WI38 (cell line): Measurements from ENCODE around the gene MAP2K6.

Source experiments
- H3K4me3 ChIP-seq: 2 replicates; pipeline ENCODE4 v1.5.1; 2011; ENCODE audit warnings: low read depth, mild to moderate bottlenecking, control low read depth, low read length
- TF ChIP-seq, protein P1 (sequence below): IDR thresholded peaks from 2 replicates; pipeline ENCODE4 v1.5.1; 2012; ENCODE audit warnings: low read depth, mild to moderate bottlenecking, control low read depth, low read length

The MAP2K6 gene

DNA sequence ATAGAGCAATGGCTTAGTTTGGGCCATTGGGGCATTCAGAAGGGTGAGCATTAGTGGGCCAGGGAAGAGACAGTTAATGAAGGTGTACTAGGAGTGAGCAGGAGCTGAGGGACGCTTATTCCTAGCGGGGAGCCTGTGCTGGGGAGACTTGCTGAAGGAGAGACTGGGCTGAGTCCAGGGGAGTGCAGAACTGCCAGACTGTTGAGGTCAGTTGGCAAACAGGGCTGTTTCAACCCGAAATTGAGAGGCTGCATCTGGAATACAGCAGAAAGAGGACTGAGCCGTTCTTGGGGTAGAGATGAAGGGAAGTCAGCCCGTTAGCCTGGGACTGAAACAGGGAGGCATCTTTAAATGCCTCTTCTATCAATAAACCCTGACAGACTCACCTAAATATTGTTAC is 33.2 kb downstream of the MAP2K6 start:
- H3K4me3 ChIP-seq = no peak overlapping the region
- TF ChIP-seq, protein P1, sequence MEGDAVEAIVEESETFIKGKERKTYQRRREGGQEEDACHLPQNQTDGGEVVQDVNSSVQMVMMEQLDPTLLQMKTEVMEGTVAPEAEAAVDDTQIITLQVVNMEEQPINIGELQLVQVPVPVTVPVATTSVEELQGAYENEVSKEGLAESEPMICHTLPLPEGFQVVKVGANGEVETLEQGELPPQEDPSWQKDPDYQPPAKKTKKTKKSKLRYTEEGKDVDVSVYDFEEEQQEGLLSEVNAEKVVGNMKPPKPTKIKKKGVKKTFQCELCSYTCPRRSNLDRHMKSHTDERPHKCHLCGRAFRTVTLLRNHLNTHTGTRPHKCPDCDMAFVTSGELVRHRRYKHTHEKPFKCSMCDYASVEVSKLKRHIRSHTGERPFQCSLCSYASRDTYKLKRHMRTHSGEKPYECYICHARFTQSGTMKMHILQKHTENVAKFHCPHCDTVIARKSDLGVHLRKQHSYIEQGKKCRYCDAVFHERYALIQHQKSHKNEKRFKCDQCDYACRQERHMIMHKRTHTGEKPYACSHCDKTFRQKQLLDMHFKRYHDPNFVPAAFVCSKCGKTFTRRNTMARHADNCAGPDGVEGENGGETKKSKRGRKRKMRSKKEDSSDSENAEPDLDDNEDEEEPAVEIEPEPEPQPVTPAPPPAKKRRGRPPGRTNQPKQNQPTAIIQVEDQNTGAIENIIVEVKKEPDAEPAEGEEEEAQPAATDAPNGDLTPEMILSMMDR = no peak

DNA sequence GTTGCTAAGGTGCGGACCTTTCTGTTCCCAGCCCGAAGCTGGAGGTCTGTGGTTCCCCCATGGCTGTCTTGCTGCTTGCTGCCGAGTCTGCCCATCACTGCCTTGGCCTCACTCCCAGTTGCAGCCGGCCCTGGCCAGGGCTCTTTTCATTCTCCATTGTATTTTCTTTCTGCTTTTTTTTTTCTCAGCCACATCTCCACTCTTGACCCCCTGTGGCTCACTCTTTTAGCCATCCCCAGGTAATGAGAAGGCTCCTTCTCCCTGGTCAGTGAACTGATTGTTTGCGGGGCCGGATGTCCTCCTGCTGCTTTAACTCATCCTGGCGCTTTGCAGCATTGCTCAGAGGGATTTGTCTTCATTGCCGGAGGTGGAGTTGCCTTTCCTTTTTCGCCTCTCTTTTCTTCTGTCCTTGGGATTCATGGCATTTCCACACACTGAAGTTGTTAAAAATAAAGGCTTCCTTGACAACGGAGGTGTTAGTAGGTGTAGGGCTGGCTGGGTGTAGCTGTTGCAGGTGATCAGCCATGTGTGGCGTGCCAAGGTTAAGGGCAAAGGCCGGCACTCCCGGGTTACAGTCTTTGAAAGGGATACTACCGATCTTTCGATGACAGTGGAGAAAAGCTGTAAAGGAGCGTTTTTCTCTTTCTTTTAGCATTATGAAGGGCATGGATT is 34.1 kb downstream of the MAP2K6 start:
- TF ChIP-seq, protein P1 = no peak
- H3K4me3 ChIP-seq = no peak overlapping the region

DNA sequence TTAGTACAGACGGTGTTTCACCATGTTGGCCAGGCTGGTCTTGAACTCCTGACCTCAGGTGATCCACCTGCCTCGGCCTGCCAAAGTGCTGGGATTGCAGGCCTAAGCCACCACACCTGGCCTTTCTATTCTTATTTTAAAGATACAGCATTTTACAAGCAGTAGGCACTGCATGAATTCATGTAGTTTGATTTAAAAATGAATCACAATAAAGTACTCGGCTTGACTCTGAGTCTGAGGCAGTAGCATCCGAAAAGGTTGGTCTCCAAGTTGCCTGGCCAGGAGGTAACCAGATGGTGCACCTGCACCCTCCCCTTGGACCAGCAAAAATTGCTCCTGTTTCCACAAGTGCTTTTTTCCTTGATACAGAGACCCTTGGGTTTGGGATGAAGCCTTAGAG is 35.6 kb downstream of the MAP2K6 start:
- TF ChIP-seq, protein P1 = no peak

DNA sequence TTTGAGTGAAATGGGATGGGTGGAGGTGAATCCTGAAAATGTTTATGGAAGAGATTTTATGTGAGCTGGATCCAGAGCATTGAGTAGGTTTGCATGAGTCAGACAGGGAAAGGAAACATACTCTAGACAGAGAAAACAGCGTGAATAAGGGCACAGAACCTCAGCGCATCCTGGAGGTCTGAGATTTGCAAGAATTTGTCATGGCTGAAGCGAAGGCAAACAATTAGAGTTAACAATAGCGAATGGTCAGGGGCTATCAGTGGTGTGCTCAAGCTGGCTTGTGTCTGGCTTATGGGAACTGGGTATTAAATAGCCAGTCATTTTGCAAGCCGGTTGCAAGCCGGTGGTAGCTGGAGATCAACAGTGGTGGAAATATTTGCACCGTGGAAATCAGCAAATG is 36.4 kb downstream of the MAP2K6 start:
- no peak overlapping the region for H3K4me3 ChIP-seq
- TF ChIP-seq, protein P1 = no peak

More for the DNA sequence above, 35.6 kb downstream of the MAP2K6 start:
- no peak overlapping the region for H3K4me3 ChIP-seq

DNA sequence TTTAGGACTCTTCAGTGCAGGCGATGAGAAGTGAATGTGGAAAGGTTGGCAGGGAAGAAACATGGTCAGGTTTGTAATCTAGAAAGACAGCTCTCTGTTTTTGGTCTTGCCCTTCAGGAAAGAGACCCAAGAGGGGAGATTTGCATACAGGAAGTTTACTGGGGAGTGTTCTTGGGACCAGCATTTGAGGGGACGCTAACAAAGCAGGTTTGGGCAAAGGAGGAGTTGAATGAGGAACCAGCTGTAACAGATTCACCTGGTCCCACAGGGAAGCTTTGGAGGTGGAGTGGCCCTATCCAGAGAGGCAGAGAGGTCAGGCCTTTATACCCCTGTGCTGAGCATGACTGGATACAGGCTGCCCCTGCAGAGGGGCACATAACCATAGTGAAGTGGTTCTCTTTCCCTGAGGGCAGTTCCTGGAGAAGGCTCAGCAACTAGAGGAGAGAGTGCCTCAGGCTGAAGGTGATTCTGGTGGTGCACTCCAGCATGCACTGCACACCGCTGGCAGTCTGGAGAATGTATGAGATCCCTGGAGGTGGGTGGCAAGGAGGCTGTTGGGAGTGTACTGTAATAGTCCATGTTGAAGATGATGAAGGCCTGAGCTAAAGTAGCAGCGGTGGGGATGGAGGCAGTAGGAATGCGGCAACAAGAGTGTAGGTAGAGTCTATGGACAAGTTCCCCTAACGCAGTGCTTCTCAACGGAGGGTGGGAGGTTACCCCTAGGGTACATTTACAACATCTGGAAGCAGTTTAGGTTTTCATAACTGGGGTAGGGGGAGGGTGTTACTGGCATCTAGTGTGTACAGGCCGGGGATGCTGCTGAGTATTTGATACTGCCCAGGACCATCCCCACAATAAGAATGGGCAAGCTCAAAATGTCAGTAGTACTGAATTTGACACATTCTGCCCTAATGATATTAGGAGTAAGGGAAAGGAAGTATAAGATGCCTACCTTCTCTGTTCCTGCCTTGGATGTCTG is 37.2 kb downstream of the MAP2K6 start:
- TF ChIP-seq, protein P1 = no peak
- H3K4me3 ChIP-seq = no peak overlapping the region

DNA sequence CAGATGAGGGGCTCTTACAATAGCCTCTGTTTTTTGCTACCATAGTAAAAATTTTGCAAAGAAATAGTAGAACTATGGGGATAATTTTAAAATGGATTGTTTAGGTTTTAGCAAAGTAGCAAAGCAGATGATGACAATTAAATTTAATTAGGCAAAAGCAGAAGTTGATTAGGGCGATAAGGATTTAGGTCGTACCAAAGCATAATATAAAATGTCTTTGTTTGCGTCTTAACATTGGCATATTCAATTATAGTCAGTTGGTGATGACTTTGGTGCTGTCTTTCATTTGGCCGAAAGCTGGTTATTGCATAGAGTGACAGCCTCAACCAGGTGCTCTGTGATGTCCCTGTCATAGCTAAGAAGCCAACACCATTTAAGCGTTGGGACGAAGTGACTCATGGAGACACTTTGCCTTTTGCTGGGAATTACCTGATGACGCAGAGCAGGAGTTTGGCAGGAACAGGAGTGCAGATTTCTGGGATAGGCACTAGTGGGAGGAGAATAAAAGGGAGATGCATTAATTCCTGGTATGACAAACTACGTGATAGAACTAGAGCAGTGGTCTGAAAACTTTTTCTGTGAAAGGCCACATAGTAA is 38.3 kb downstream of the MAP2K6 start:
- no peak overlapping the region for H3K4me3 ChIP-seq

More for the DNA sequence above, 38.3 kb downstream of the MAP2K6 start:
- TF ChIP-seq, protein P1 = no peak
